K562 treated with DMSO at 1 percent for 12 hours (cell line): ENCODE data around the gene FEM1B. TPM values are rescaled to one million over a fixed set of nuclear protein-coding genes. Genes with fewer than 3 reads are reported as not detected.

ENCODE experiments used
- total RNA-seq: library from RNA; unstranded; fragments of 300-600 nt; gene quantifications from 2 replicates; pipeline ENCODE4 v1.2.3, GENCODE V29; 2022; ENCODE audit not compliant: insufficient read depth

Gene FEM1B
- total RNA-seq, result 4.2 and 18.5 TPM in 2 replicates

GRCh38 chr15:68277603-68278344, at the start of gene FEM1B:
TSS of gene FEM1B (plus strand) at chr15:68277745. CDS start at chr15:68278418, 673 bp downstream.

DNA sequence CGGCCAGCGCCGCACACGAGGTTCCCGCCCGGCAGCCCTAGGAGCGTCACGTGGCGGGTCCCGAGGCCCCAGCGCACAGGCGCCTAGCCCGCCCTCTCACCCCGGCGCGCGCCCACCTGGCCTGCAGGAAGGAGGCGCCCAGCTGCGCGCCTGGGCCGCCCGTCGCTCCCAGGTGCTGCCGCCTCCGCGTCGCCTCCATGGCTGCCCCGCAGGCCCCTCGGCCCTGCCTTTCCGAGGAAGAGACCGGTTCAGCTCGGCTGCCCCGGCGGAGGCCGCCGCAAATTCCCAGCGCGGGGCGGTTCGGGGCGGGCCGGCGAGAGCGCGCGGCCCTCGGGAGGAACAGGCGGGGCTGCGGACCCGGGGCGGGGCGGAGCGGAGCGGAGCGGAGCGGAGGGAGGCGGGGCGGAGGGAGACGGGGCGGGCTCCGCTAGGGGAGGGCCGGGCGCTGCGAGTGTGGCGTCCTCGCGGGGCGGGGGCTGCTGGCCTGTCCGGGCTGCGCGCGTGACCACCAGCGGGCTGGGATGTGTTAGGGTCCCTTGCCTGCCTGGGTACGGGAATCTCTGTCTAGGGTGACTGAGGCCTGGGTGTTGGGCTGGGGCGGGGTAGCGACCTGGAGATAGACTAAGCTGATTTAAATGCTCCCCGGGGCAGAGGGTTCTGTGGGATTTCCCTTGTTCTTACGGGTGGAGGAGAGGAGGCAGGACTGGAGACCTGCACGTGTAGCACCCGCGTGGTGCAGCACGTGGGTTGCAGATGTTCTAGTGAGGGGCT, 48.0 kb upstream of the FEM1B start, which contains the start of gene CLN6:
CLN6 (minus strand) TSS at position 343 of the 771 bp plus-strand sequence; CDS start at position 199, 144 bp downstream.

Other genes starting within 250 kb of the FEM1B start
- gene PIAS1, start 223.4 kb upstream of the FEM1B start, total RNA-seq, result 9.7 and 29.6 TPM in 2 replicates
- gene CALML4, start 72.4 kb upstream of the FEM1B start, total RNA-seq, result 5.9 and 6.6 TPM in 2 replicates
- 13.7 and 32.5 TPM in 2 replicates for gene CLN6, start 48.0 kb upstream of the FEM1B start, total RNA-seq
- not detected in 2 replicates for gene ITGA11, start 154.4 kb downstream of the FEM1B start, total RNA-seq